ENCODE data around the gene MAPKAPK3.

The MAPKAPK3 gene

GRCh38 chr3:50604628-50605588 lies 12.0 kb upstream of the MAPKAPK3 start:
- no peak overlapping the region for H3K4me3 ChIP-seq (ENCODE audit: low read length)
- TF ChIP-seq CTCF (conservative IDR thresholded peaks at IDR 0.05; ENCODE audit: low read length): no peak
- DNase-seq (ENCODE audit: low read depth): no peak

GRCh38 chr3:50605901-50606326 lies 11.0 kb upstream of the MAPKAPK3 start:
- no peak for TF ChIP-seq CTCF (conservative IDR thresholded peaks at IDR 0.05; ENCODE audit: low read length)
- no peak for DNase-seq (ENCODE audit: low read depth)
- H3K4me3 ChIP-seq (ENCODE audit: low read length): no peak overlapping the region

GRCh38 chr3:50606596-50606995 lies 10.4 kb upstream of the MAPKAPK3 start:
- DNase-seq (ENCODE audit: low read depth): no peak
- H3K4me3 ChIP-seq (ENCODE audit: low read length): no peak overlapping the region
- TF ChIP-seq CTCF (conservative IDR thresholded peaks at IDR 0.05; ENCODE audit: low read length): no peak

- H3K4me3 ChIP-seq (ENCODE audit: low read length): no peak overlapping the region
Observed at GRCh38 chr3:50607271-50608091, 9.5 kb upstream of the MAPKAPK3 start.

GRCh38 chr3:50608278-50608677 lies 8.7 kb upstream of the MAPKAPK3 start:
- TF ChIP-seq CTCF (conservative IDR thresholded peaks at IDR 0.05; ENCODE audit: low read length): no peak
- DNase-seq (ENCODE audit: low read depth): no peak
- no peak overlapping the region for H3K4me3 ChIP-seq (ENCODE audit: low read length)

More at GRCh38 chr3:50607271-50608091, 9.5 kb upstream of the MAPKAPK3 start:
- no peak for DNase-seq (ENCODE audit: low read depth)
- TF ChIP-seq CTCF (conservative IDR thresholded peaks at IDR 0.05; ENCODE audit: low read length): no peak

- DNase-seq (ENCODE audit: low read depth): no peak
- TF ChIP-seq CTCF (conservative IDR thresholded peaks at IDR 0.05; ENCODE audit: low read length): no peak
- no peak overlapping the region for H3K4me3 ChIP-seq (ENCODE audit: low read length)
Observed at GRCh38 chr3:50609071-50609762, 7.7 kb upstream of the MAPKAPK3 start.
